Thyroid gland (tissue), 4 donors: ENCODE results near the gene METTL22.

ENCODE experiments used
- CTCF ChIP-seq, 6 experiments: fragments of 200-600 bp in 3 of 6; fragments of 450-650 bp in 3 of 6; sonication (generic) in 3 of 6; IDR thresholded peaks; one replicate each; pipeline ENCODE4 v1.5.1; 2016 to 2019; ENCODE audit warnings: antibody characterized with exemption in 6 of 6, mild to moderate bottlenecking in 2 of 6, inconsistent platforms in 1 of 6, moderate library complexity in 1 of 6
- POLR2A ChIP-seq, 2 donors: fragments of 450-650 bp; IDR thresholded peaks; one replicate each; pipeline ENCODE4 v1.6.1; 2017; ENCODE audit warnings: antibody characterized with exemption in 2 of 2, mild to moderate bottlenecking in 2 of 2, moderate library complexity in 1 of 2

- TF ChIP-seq POLR2A (IDR thresholded peaks at IDR 0.05) (no peak), CTCF (IDR thresholded peaks at IDR 0.05) (no peak)
Measured at GRCh38 chr16:8682551-8683259, 61.2 kb downstream of the METTL22 start.
